ENCODE measurements around the gene OR4N2. TPM values are rescaled to one million over a fixed set of nuclear protein-coding genes. Genes with fewer than 3 reads are reported as not detected.
"Not testable (repeated sequence)": the region's sequence is repeated elsewhere in the genome, so short reads cannot be mapped to it uniquely, and the experiment has no call there.

OR4N2 gene
- not detected in 2 replicates for total RNA-seq (2014; rRNA removed; shearing (Covaris generic))

- DNase-seq (ENCODE audit: low read depth): not testable (repeated sequence)
Observed at GRCh38 chr14:19803470-19803869, at the start of gene OR4N2. OR4N2 (plus strand) TSS chr14:19803770; CDS start chr14:19827449, 23,679 bp downstream.

- DNase-seq (ENCODE audit: low read depth): no peak
Observed at GRCh38 chr14:19754172-19754571, 49.4 kb upstream of the OR4N2 start.

DNA sequence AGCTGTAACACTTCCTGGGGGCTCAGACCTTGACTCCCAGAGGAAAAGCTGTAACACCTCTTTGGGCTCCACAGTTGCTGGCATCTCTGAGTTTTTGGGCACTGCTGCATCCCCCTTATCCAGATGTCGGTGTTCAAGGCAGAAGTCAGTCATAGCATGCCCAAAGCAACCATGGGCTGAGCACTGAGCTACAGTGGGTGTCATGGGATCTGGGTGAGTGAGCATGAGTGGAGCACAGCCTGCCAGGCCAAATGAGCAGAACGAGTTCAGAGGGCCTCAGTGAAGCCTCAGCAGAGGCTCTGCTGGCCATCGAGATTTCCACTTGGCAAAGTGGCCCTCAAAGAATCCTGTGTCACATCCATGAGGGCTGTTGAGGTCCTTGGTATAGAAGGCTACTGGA lies 32.1 kb upstream of the OR4N2 start:
- DNase-seq (ENCODE audit: low read depth): not testable (repeated sequence)

- no peak for DNase-seq (ENCODE audit: low read depth)
Observed at GRCh38 chr14:19771895-19772430, 31.6 kb upstream of the OR4N2 start.

- not testable (repeated sequence) for DNase-seq (ENCODE audit: low read depth)
Observed at GRCh38 chr14:19772454-19772853, 31.1 kb upstream of the OR4N2 start.

- not testable (repeated sequence) for DNase-seq (ENCODE audit: low read depth)
Observed at GRCh38 chr14:19773204-19773603, 30.4 kb upstream of the OR4N2 start, which contains the start of gene OR4M1. OR4M1 (plus strand) TSS chr14:19773504; CDS start chr14:19780323, 6,819 bp downstream.

DNA sequence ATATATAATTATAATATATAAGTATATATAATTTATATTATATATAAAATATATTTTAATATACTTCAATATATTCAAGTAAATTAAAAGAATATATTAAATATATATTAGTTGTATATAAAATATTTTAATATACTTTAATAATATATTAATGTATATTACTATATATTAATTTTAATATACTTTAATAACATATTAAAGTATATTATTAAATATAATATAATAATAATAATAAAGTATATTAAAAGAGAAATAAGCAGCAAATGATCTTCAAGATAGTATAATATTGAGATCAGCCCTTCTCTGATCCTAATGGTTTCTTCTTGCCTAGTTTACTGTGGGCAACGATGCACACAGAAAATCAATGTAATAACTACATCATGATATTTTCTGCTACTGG lies 28.0 kb upstream of the OR4N2 start:
- no peak for DNase-seq (ENCODE audit: low read depth)

- DNase-seq (ENCODE audit: low read depth): not testable (repeated sequence)
Observed at GRCh38 chr14:19785848-19786247, 17.7 kb upstream of the OR4N2 start.

DNA sequence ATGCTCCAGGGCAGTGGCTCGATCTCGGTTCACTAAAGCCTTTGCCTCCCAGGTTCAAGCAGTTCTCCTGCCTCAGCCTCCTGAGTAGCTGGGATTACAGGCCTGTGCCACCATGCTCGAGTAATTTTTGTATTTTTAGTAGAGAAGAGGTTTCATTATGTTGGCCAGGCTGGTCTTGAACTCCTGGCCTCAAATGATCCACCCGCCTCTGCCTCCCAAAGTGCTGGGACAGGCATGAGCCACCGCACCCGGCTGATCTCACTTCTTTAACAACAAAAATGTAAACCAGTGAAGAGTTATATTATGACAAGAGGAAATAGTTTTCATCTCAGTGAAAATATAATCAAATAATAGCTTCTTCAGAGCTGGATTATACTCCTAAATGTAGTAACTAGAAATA lies 16.3 kb upstream of the OR4N2 start:
- not testable (repeated sequence) for DNase-seq (ENCODE audit: low read depth)

GRCh38 chr14:19788150-19788549 lies 15.4 kb upstream of the OR4N2 start:
- DNase-seq (ENCODE audit: low read depth): not testable (repeated sequence)

DNA sequence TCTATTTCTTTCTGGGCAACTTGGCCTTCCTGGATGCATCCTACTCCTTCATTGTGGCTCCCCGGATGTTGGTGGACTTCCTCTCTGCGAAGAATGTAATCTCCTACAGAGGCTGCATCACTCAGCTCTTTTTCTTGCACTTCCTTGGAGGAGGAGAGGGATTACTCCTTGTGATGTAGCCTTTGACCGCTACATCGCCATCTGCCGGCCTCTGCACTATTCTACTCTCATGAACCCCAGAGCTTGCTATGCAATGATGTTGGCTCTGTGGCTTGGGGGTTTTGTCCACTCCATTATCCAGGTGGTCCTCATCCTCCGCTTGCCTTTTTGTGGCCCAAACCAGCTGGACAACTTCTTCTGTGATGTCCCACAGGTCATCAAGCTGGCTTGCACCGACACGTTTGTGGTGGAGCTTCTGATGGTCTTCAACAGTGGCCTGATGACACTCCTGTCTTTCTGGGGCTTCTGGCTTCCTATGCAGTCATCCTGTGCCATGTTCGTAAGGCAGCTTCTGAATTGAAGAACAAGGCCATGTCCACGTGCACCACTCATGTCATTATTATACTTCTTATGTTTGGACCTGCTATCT lies 7.0 kb upstream of the OR4N2 start:
- DNase-seq (ENCODE audit: low read depth): not testable (repeated sequence)

DNA sequence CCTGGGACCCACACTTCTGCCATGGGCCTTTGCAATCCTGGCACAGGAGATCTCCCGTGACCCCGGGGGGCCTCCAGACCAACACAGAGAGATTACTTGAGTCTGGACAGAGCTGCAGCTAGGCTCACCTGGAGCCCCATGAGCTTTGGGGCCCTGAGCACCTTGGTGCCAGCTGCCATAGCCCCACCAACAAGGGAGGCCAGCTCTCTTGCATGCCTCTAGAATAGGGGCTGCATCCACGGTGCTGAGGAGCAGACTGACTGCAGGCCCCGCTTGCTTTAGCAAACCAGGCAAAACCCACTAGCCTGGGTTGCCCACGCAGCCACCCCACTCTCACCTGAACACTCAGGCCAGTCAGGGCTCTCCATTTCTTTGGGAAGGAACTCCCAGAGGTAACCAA lies 3.7 kb upstream of the OR4N2 start:
- DNase-seq (ENCODE audit: low read depth): no peak

- DNase-seq (ENCODE audit: low read depth): no peak
Observed at GRCh38 chr14:19800282-19801117, 3.1 kb upstream of the OR4N2 start.

DNA sequence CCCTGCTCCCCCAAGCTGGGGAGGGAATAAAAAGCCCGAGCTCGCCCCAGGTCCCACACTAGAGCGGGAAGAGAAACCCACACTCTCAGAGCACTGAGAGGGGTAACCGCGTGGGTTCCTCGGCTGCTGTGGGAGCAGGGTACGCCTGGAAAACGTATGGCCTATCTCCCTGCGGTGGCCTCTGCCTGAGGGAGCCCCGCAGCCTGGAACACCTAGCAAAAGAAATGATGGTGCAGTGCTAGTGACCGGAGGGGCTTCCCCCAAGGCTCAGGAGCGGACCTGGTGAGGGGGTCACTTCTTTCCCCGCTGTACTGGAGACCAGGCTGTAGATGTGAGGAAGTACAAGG lies 2.5 kb upstream of the OR4N2 start:
- no peak for DNase-seq (ENCODE audit: low read depth)

DNA sequence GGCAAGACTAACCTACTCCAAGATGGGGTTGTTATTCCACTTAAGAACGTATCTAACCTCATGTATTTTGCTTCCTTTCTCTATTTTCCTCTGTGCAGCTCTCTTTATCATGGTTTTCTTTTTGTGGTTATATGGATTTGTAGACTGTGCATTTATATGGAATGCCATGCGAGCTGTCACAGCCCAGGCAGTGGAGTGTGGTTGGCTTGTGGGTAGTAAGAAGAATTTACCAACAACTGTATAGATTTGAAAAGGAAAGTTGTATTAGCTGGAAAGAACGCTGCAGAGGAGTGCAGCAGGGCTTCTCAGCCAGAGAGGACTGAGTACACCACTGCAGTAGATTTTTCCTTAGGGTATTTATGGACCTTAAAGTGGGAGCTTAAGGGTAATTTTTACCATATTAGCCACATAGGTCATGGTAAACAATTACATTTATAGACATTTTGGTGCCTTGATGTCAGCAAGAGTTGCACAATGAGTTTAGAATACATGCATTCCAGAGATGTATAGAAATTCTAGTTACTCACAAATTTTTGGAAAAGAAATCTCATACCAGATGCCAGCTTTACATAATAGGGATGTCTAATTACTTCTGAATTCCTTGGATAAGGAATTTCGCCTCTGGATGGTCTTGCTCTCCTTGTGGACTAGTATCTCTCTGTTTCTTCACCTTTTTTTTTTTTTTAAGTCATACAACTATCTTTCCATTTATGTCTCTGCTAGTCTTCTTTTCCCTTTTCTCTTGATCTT lies 9.8 kb downstream of the OR4N2 start:
- DNase-seq (ENCODE audit: low read depth): not testable (repeated sequence)

GRCh38 chr14:19819879-19820278 lies 16.3 kb downstream of the OR4N2 start:
- not testable (repeated sequence) for DNase-seq (ENCODE audit: low read depth)

DNA sequence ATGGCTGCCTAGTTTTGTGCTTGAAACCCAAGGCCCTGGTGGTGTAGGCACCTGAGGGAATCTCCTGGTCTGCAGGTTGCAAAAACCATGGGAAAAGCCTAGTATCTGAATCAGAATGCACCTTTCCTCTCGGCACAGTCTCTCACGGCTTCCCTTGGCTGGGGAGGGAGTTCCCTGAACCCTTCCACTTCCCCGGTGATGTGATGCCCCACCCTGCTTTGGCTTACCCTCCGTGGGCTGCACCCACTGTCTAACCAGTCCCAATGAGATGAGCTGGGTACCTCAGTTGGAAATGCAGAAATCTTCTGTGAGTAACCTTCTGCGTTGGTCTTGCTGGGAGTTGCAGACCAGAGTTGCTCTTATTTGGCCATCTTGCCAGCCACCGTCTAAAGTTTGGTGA lies 17.4 kb downstream of the OR4N2 start:
- not testable (repeated sequence) for DNase-seq (ENCODE audit: low read depth)

DNA sequence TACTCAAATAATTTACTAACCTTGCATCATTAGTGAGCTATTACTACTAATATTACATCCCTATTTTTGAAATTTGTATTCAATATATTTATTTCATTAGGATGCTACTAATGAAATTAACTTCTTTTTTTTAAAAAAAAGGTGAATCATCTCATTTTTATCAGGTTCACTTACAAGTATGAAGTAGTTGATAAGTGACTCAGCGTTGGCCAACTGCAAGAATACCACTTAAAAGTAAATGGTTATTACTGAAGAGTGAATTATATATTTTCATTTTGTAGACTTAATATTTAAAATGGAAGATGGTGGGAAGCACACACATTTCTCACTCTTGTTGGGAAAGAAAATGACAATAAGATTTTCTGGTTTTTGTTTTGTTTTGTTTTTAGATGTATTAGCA lies 19.6 kb downstream of the OR4N2 start:
- no peak for DNase-seq (ENCODE audit: low read depth)

DNA sequence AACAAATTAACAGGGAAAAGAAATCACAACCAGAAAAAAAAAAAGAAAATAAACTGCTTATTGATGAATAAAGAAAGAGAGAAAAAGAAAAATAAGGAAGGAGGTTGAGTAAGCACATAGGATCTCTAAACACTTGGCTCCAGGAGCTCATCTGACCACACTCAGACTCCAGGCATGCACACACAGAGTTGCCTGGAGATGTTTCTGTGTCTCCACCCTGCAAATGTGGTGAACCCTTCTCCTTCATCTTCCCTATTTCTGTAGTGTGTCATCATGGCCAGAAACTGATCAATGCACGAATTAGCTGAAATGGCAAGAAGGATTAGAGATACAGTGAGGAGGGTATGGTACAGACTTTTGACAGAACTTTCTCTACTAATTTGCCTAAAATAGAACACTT lies 20.2 kb downstream of the OR4N2 start:
- peak; percentile 49 for DNase-seq (ENCODE audit: low read depth)

GRCh38 chr14:19827626-19828244 lies 24.2 kb downstream of the OR4N2 start:
- not testable (repeated sequence) for DNase-seq (ENCODE audit: low read depth)

- DNase-seq (ENCODE audit: low read depth): no peak
Observed at GRCh38 chr14:19828314-19828713, 24.7 kb downstream of the OR4N2 start.
